Measurements from ENCODE around the gene ATP2B3.

The ATP2B3 gene

GRCh38 chrX:153571534-153571908, 54.1 kb downstream of the ATP2B3 start:
- DNase-seq (ENCODE audit: low spot score): no peak

DNA sequence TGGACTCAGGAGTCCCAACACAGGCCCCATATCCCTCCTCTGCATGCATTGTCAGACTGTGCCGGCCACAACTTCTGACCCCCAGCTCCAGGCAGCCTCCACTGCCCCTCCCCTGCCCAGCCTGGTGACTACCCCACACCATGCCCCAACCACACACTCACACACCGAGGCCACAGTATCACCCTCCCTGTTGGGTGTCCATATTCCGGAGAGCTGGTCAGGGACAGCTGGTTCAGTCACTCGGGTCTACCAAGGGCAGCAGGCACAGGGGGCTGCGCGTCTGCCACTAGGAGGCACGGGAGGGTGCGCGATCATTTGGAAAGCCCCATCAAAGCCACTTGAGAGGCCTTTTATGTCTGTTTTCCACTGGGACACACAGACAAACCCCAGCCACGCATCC, 55.2 kb downstream of the ATP2B3 start:
- no peak for DNase-seq (ENCODE audit: low spot score)

DNA sequence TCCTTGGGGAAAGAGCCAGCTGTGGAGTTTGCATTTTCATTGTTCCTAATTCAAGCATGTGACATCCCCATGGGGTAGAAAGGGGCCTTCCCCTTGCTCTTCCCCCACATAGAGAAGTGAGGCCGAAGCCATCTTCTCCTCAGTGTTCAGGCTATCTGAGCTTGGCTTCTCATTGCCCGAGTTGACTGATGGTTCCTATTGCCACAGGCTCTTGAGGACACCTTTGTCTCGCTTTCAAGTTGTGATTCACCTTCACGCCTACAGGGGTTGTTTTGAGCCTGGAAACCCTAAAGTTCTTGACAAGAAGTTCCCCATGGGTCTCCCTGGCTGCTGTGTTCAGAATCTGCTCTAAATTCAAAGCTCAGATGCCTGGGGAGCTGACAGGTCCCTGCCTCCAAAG, 56.5 kb downstream of the ATP2B3 start:
- no peak for DNase-seq (ENCODE audit: low spot score)

DNA sequence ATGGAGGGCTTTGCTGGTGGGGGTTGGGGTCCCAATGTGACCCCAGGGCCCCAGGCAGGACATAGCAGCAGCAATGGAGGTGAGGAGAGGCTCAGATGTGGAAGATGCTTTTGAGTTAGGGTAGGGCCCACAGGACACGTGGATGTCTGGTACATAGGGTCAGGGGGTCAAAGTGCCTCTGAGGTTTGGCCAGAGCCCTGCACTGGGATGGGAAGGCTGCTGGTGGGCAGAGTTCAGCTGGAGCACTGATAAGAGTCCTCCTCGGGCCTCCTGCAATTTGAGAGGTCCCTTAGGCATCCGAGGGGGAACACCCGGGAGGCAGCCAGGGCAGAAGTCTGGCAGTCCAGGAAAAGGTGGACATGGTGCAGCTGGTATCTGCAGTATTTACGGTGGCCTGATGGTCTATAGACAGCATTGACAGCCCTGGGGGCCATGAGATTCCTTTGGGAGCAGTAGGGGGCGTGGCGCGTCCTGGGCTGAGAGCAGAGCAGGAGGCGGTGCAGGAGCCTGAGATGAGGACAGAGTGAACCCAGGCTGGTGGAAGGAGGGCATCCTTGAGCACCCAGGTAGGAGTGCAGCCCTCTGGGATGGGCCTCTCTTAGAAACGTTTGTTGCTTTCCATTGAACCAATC, 58.9 kb downstream of the ATP2B3 start:
- no peak for DNase-seq (ENCODE audit: low spot score)

DNA sequence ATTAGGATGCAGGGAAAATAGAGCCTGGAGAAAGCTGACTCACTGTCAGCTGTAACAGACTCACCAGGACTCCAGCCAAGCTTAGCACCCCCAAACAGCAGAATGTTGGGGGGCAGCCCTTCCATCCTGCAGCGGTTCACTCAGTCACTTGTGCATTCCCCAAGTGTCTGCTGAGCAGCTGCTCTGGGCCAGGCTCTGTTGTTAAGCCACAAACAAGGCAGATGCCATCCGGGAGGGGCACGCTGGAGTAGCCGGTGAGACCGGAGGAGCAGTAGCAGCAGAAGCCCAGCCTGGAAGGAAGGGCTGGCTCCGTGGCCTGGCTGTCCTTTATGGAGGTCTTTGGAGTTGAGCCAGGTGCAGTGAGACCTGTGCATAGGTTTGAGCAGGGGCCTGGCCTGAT, 59.5 kb downstream of the ATP2B3 start:
- DNase-seq (ENCODE audit: low spot score): no peak

DNA sequence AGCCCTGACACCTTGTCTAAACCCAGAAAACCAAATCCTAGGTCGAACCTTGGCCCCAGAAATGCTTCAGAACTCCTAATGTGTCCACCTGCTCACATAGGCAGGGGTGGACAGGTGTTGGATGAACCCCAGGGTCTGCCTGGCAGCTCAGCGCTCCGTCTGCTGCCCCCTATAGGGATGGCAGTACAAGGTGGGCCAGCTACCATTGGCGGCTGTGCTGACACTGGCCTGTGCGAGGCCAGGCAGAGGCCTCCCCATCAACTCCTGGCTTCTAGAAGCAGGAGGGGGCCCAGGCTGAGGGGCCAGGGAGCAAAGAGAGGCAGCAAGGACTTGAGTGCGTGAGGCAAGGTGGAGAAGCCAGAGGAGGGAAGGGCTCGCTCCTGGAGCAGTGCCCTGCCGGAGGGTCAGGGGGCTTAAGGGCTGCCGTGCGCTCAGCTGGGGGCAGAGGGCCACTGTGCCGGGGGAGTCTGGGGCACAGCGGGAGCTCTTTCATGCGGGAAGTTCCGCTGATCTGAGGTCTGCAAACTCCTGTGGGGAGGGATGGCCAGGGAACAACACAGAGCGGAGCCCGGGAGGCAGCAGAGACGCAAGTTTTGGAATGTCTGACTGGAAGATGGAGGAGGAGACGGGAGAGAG, 60.9 kb downstream of the ATP2B3 start:
- no peak for DNase-seq (ENCODE audit: low spot score)

DNA sequence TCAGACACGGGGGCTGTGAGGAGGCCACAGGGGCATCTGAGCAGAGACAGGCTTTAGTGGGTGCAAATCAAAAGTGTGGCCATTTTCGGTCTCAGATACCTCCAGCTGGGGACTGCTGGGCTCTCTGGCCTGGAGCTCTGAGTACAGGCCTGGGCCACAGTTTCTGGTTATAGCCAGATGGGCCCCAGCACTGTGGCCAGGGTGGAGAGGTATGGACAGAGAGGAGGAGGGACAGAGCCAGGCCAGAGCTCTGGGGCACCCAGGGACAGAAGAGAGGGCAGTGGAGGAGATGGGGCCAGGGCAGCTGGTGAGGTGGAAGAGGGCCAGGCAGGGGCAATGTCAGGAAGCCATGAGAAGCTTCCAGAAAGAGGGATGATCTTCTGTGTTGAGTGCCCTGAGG, 61.4 kb downstream of the ATP2B3 start:
- DNase-seq (ENCODE audit: low spot score): no peak

DNA sequence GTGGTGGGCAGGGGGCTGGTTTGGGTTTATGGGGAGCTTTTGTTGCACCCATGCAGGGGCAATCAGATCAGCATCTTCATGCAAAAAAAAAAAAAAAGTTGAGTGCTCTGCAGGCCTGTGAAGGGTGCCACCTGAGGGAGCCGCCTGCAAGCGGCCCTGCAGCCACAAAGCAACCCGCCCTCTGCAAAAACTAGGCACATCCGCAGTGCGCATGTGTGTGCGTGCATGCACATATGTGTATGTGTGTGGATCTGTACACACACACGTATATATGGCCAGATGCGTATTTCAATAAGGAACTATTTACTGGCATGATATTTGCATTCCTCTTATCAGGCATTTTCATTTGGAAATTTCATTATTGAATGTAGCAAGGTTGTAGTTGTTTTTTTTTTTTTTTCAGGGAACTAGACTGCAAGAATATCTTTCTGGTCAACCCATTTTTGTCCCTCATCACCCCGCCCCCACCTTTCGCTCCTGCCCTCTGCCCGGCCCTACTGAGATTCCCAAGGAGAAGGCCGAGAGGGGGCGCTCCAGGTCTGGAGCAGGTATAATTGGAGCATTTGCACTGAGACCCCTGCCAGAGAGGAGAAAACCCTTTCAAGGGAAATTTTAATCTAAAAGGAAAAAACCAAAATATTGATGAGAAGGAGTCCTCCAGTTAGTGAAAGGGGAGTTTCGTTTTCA, 63.4 kb downstream of the ATP2B3 start:
- DNase-seq (ENCODE audit: low spot score): no peak

- DNase-seq (ENCODE audit: low spot score): no peak
Observed at GRCh38 chrX:153582896-153583295, 65.5 kb downstream of the ATP2B3 start.

DNA sequence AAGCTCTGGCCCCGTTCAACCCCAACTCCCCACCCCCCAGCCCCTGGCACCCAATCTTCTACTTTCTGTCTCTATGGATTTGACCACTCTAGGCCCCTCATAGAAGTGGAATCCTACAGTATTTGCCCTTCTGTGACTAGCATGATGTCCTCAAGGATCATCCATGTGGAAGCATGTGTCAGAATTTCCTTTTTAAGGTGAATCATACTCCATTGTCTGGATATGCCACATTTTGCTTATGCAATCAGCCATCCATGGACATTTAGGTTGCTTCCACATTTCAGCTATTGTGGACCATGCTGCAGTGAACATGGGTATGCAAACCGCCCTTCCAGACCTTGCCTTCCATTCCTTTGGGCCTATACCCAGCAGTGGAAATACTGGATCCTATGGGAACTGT, 66.0 kb downstream of the ATP2B3 start:
- DNase-seq (ENCODE audit: low spot score): no peak

DNA sequence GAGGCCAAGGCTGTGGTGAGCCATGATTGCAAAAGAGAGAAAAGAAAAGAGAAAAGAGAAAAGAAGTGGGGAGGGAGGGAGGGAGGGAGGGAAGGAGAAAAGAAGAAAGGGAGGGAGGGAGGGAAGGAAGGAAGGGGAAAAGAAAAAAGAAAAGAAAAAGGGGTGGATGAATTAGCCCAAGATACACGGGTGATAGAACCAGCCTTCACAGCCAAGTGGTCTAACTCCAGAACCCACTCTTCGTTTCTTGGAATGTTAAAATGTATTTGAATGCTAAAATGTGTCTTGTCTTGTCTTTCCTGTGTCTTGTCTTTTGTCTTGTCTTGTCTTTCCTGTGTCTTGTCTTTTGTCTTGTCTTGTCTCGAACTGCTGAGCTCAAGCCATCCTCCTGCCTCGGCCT, 68.4 kb downstream of the ATP2B3 start:
- no peak for DNase-seq (ENCODE audit: low spot score)

DNA sequence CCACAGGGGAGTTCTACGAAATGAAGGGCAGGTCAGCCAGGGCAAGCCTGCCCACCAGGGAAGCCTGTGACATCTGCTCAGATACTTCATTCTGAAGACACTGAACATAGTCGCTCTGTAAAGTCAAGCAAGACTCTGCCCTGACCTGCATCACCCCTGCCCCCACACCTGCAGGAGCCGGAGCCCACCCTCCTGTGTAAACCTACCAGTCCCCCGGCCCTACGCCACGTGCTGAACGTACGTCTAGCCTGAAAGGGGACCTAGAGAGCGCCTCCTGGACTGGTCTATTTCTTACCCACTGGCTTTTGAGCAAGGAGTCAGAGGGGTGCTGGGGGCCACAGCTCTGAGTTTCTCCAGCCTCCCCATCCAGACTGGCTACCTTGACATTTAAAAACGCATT, 69.9 kb downstream of the ATP2B3 start:
- DNase-seq (ENCODE audit: low spot score): no peak

DNA sequence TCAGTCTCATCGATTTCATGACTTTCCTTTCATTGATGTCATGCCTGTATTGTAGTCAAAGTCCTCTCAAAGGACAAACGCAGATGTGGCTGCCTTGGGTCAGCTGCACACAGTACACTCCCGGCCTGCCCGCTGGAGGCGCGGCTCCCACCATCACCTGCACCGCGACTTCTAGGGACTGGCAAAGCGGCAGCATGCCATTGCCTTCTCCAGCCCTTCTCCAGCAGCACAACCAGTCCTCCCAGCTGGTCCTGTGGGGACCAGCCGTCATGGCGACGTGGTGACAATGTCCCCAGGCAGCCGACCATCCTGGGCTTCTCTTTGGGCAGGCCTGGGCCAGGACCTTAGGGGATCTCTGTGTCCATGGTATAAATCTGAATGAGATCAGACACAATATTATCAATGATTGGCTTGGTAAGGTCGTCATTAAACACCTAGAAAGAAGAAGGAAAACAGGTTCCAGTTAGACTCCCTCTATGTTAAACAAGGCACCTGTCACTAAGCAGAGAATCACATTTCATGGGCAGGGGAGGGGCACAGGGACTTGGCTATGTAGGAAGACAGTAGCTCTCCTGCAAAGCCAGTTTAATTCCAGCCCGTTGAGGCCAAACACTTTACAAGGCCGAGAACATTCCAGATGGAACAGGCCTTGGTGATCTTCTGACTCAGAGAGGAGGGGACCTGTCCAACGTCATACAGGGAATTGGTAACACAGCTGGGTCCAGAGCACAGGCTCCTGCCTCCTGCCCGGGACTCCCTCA, 70.8 kb downstream of the ATP2B3 start:
- DNase-seq (ENCODE audit: low spot score): no peak

DNA sequence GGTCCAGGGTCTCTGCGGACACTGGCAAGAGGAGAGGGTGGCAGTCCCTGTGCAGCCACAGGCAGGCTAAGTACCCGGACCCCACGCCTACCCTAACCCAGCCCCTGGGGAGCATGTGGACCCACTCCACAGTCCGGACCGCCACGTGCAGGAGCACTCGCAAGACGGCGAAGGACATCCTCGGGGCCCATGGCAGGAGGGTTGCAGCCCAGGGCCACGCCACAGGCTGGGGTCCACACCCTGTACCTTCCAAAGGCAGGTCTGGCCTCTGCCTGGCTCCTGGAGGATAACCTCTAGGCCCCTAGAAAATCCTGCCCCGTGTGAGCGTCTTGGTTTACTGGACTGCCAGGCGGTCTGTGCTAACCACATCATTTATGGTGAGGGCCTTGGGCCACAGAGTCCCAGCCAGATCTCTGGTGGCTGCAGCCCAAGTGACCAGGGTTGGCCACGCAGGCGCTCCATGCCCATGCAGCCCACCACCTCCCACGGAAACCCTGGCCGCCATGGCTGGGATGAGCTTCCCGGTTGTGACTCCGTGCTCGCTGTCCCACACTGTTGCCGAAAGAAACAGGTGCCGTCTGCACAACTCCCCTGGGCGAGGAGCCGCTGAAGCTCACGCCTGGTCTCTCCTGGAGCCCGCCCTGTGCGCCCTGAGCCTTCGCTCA, 71.5 kb downstream of the ATP2B3 start:
- no peak for DNase-seq (ENCODE audit: low spot score)

DNA sequence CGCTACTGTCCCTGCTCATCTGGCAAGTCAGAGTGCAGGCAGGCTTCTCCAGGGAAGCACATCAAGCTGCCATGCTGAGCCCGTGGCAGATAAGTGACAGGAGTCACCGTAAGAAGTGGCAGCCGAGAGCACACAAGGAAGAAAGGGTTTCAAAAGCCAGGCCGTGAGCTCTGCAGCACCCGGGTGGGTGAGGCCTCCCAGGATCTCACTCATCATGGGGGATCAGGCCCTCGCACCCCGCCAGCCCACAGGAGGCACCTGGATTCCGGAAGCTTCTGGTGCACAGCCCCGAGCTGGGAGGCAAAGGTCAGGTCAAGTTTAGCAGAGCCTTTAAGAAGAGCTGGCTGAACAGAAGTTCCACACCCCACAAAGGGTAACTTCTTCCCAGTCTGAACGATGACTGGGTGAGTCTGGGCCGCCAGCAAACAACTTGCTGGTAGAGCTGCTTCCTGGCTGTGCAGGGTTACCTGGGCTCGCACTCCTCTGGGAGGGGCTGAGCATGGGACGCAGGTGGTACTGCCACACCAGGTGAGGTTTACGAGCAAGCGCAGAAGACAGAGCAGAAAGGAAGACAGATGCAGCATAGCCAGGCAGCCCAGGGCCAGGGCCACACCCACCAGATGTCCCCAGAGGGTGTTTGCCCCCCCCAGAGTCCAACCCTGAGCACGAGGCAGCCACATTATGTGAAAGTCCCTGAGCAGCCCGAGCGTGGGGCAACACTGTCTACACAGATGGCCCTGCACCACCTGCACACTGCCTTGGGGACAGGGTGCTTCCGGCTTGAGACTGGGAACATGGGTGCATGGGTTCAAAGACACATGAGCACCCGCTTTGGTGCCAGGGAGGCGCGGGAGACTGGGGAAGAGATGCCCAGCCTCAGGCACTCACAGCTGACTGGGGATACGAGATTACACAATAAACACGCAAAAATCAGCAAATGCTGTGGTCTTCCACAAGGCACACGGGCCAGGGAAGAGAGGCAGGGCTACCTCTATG, 73.8 kb downstream of the ATP2B3 start:
- no peak for DNase-seq (ENCODE audit: low spot score)

DNA sequence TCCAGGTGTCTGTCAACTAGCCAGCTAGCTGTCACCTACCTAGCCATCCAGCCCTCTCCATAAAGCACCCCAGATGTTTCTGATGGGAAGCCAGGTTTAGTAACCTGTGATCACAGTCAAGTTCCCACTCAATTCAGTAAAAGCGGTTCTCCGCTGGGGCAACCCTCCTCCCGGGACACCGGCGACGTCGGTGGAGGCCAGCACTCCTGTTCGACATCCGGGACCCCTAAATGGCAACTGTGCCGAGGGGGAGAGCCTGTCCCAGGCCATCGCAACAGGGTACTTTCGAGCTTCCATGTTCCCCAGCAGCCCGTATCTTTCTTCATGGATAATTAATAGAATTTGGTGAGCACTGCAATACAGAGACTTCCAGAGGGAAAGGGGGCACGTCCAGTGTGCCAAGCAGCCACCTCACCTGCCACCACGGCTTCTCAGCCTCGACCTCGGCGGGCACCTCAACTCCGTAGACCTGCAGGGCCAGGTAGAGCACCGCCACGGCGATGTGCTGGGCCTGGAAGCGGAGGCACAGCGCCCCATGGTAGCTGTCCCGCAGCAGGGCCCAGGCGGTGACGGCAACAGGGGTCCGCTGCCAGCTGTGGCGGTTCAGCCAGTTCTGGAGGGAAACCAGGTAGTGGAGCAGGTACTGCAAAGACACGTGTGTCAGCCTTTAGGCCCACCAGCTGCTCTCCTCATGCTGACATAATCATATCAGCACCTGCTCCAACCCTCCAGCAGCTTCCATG, 74.8 kb downstream of the ATP2B3 start:
- DNase-seq (ENCODE audit: low spot score): no peak

GRCh38 chrX:153592966-153593688, 75.7 kb downstream of the ATP2B3 start:
- DNase-seq (ENCODE audit: low spot score): no peak

DNA sequence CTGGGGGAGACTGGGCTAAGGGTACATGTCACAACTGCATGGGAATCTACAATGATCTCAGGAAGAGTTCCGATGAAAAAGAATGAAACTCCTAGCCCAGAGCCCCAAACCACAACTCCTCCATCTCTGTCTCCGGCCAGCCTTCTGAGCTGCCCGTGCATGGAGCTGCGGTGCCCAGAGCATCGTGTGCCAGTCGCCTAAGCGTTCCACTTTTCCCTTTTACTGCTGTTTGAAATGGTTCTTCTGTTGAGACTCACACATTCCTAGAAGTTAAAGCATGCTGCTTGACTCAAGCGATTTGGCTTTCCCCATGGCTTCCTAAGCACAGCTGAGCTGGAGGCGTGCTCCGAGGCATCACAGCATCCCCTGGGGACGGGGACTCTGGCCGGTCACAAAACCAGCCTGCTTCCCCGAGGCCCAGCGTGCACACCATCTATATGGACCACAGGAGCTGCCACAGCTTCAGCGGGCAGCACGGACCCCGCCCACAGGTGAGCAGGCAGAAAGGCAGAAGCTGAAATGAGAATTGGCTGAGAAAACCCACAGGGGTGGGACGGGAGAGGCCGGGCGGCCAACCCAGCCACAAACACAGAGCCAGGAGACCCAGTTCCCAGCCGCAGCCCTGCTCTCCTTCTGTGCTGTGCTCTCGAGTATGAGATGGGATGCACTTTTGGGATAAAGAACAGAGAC, 76.5 kb downstream of the ATP2B3 start:
- no peak for DNase-seq (ENCODE audit: low spot score)

DNA sequence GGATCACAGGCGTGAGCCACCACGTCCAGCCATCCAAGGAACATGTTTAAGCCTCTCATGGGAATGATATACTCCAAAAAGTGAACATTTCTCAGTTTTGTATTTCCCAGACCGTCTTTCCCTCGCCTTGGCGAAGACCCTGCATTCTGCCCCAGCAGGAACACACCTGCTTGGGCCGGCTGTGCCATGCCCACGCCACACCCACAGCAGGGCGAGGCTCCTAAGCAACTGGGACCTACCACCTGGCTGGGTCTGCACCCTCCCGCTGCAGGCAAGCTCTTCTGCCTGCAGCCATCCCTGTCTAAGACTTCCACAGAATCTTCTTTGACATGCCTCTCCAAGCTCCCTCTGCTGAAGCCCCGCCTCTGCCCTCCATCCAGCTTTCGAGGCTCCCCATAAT, 77.9 kb downstream of the ATP2B3 start:
- no peak for DNase-seq (ENCODE audit: low spot score)

Data from LoVo (cell line).